Endodermal cell (in vitro differentiated cells): Measurements from ENCODE around the gene LRPAP1. TPM values are rescaled to one million over a fixed set of nuclear protein-coding genes. Genes with fewer than 3 reads are reported as not detected.

Experiments
- DNase-seq: peaks from one replicate; pipeline ENCODE4 v3.0.0-alpha.2; 2017
- H3K27ac ChIP-seq: 2 replicates; pipeline ENCODE4 v1.5.1; 2013; ENCODE audit warnings: mild to moderate bottlenecking, low read depth, low read length, moderate library complexity
- H3K27me3 ChIP-seq: 2 replicates; pipeline ENCODE4 v1.6.1; 2013; ENCODE audit warnings: mild to moderate bottlenecking, low read length, moderate library complexity; ENCODE audit not compliant: insufficient read depth, control insufficient read depth, poor library complexity, severe bottlenecking
- H3K36me3 ChIP-seq: 2 replicates; pipeline ENCODE4 v1.7.0; 2013; ENCODE audit warnings: mild to moderate bottlenecking, low read length, moderate library complexity; ENCODE audit not compliant: control insufficient read depth, insufficient read depth
- H3K4me1 ChIP-seq: one replicate; pipeline ENCODE4 v1.7.0; 2013; ENCODE audit warnings: low read length; ENCODE audit not compliant: control insufficient read depth, insufficient read depth
- H3K4me3 ChIP-seq: 2 replicates; pipeline ENCODE4 v1.5.1; 2013; ENCODE audit warnings: mild to moderate bottlenecking, low read length, moderate library complexity
- H3K9ac ChIP-seq: 2 replicates; pipeline ENCODE4 v1.6.1; 2013; ENCODE audit warnings: mild to moderate bottlenecking, low read length, moderate library complexity; ENCODE audit not compliant: poor library complexity, severe bottlenecking; ENCODE audit errors: extremely low read depth
- H3K9me3 ChIP-seq: 2 replicates; pipeline ENCODE4 v1.6.1; 2013; ENCODE audit warnings: mild to moderate bottlenecking, low read length, moderate library complexity; ENCODE audit not compliant: control insufficient read depth
- H3K27ac Mint-ChIP-seq: 2 replicates; pipeline ENCODE4 v1.8.0; 2020; ENCODE audit warnings: mixed read lengths
- H3K27me3 Mint-ChIP-seq: 2 replicates; pipeline ENCODE4 v1.8.0; 2021; ENCODE audit warnings: mild to moderate bottlenecking, mixed read lengths; ENCODE audit not compliant: insufficient read depth
- H3K36me3 Mint-ChIP-seq: 2 replicates; pipeline ENCODE4 v1.8.0; 2020; ENCODE audit warnings: low read depth, mixed read lengths
- H3K4me1 Mint-ChIP-seq: 2 replicates; pipeline ENCODE4 v1.8.0; 2020; ENCODE audit warnings: mixed read lengths
- H3K4me3 Mint-ChIP-seq: 2 replicates; pipeline ENCODE4 v1.8.0; 2020; ENCODE audit warnings: mild to moderate bottlenecking, moderate library complexity, mixed read lengths
- H3K9me3 Mint-ChIP-seq: 2 replicates; pipeline ENCODE4 v1.8.0; 2020; ENCODE audit warnings: mild to moderate bottlenecking, mixed read lengths
- WGBS, 2 experiments: methylation state at CpG; one replicate each; pipeline versions ENCODE4 v1.1.5 to v1.1.7; 2013; ENCODE audit warnings: missing lambda C conversion rate in 2 of 2, mixed read lengths in 1 of 2; ENCODE audit not compliant: insufficient coverage in 1 of 2, insufficient read length in 1 of 2; 5-methylcytosine and 5-hydroxymethylcytosine counted together
- total RNA-seq, 2 donors: library from RNA; stranded (reverse); fragmentation: NEBNext Ultra II Directional in 1 of 2; extraction: Animal tissue kit (Norgen Biotek cat#: 25700) in 1 of 2; gene quantifications; 2 replicates in 1 of 2; 3 replicates in 1 of 2; pipeline ENCODE4 v1.2.1, GENCODE V29; 2021
- TF ChIP-seq, protein P1 (sequence below): fragments of 200-600 bp; sonication (generic); conservative IDR thresholded peaks from 2 replicates; pipeline ENCODE4 v1.5.0; 2021; ENCODE audit warnings: antibody characterized with exemption, mild to moderate bottlenecking

Gene LRPAP1
- total RNA-seq, 2 donors from 2014 or later = 111 to 129 TPM

GRCh38 chr4:3462790-3463415 lies 69.3 kb downstream of the LRPAP1 start, which contains the start of gene DOK7:
DOK7 (plus strand) TSS chr4:3463306; CDS start chr4:3463376, 70 bp downstream.
- no peaks in the 10 kb centered on the region for H3K4me1 Mint-ChIP-seq
- TF ChIP-seq, protein P1, sequence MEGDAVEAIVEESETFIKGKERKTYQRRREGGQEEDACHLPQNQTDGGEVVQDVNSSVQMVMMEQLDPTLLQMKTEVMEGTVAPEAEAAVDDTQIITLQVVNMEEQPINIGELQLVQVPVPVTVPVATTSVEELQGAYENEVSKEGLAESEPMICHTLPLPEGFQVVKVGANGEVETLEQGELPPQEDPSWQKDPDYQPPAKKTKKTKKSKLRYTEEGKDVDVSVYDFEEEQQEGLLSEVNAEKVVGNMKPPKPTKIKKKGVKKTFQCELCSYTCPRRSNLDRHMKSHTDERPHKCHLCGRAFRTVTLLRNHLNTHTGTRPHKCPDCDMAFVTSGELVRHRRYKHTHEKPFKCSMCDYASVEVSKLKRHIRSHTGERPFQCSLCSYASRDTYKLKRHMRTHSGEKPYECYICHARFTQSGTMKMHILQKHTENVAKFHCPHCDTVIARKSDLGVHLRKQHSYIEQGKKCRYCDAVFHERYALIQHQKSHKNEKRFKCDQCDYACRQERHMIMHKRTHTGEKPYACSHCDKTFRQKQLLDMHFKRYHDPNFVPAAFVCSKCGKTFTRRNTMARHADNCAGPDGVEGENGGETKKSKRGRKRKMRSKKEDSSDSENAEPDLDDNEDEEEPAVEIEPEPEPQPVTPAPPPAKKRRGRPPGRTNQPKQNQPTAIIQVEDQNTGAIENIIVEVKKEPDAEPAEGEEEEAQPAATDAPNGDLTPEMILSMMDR = no peak
- no peaks in the 10 kb centered on the region for H3K36me3 Mint-ChIP-seq
- H3K9me3 Mint-ChIP-seq = peaks cover 3% of the 10 kb centered on the region
- H3K4me3 ChIP-seq = no peak within 1 kb of the TSS
- H3K4me1 ChIP-seq = no peaks in the 10 kb centered on the region
- peak within 1 kb of the TSS; percentile 27 for H3K4me3 Mint-ChIP-seq
- DNase-seq = peak; percentile 81
- no peaks in the 10 kb centered on the region for H3K9me3 ChIP-seq
- no peak within 1 kb of the TSS for H3K27ac ChIP-seq
- H3K36me3 ChIP-seq = no peaks in the 10 kb centered on the region
- peaks cover 33% of the 10 kb centered on the region for H3K27me3 ChIP-seq
- 17 to 37% methylated on average over 5 to 44 of the region's 44 CpGs for WGBS, 2 experiments
- H3K27me3 Mint-ChIP-seq = peaks cover 41% of the 10 kb centered on the region
- no peak within 1 kb of the TSS for H3K27ac Mint-ChIP-seq
- no peak within 1 kb of the TSS for H3K9ac ChIP-seq

GRCh38 chr4:3462321-3462789 lies 69.9 kb downstream of the LRPAP1 start:
- H3K4me3 Mint-ChIP-seq = peak overlapping the region; percentile 27
- Histone ChIP-seq H3K27me3 (peaks cover 33% of the 10 kb centered on the region), H3K27ac (no peak overlapping the region), H3K4me1 (no peaks in the 10 kb centered on the region), H3K36me3 (no peaks in the 10 kb centered on the region), H3K9ac (no peak overlapping the region), H3K4me3 (no peak overlapping the region), H3K9me3 (no peaks in the 10 kb centered on the region)
- no peak overlapping the region for H3K27ac Mint-ChIP-seq
- WGBS, 2 experiments = 93 to 97% methylated on average over 6 to 10 of the region's 10 CpGs
- peaks cover 3% of the 10 kb centered on the region for H3K9me3 Mint-ChIP-seq
- H3K36me3 Mint-ChIP-seq = no peaks in the 10 kb centered on the region
- TF ChIP-seq, protein P1 = no peak
- no peaks in the 10 kb centered on the region for H3K4me1 Mint-ChIP-seq
- peaks cover 46% of the 10 kb centered on the region for H3K27me3 Mint-ChIP-seq
- DNase-seq = no peak

- H3K36me3 ChIP-seq = no peaks in the 10 kb centered on the region
- H3K4me1 ChIP-seq = no peaks in the 10 kb centered on the region
- no peak overlapping the region for H3K4me3 ChIP-seq
- TF ChIP-seq, protein P1 = no peak
- no peak overlapping the region for H3K9ac ChIP-seq
- WGBS, 2 experiments = 91 to 92% methylated on average over 15 to 25 of the region's 25 CpGs
- Mint-ChIP-seq H3K27me3 (peaks cover 50% of the 10 kb centered on the region), H3K9me3 (peaks cover 6% of the 10 kb centered on the region), H3K27ac (no peak overlapping the region), H3K4me3 (no peak overlapping the region), H3K36me3 (no peaks in the 10 kb centered on the region), H3K4me1 (no peaks in the 10 kb centered on the region)
- H3K27ac ChIP-seq = no peak overlapping the region
- H3K27me3 ChIP-seq = peaks cover 33% of the 10 kb centered on the region
- DNase-seq = no peak
- H3K9me3 ChIP-seq = no peaks in the 10 kb centered on the region
Measured at GRCh38 chr4:3461515-3462291, 70.5 kb downstream of the LRPAP1 start.
